Measurements from ENCODE around the gene TLE6. TPM values are rescaled to one million over a fixed set of nuclear protein-coding genes. Genes with fewer than 3 reads are reported as not detected.

TLE6 gene
- polyA plus RNA-seq, 3 donors = not detected

- Mint-ChIP-seq H3K27ac (no peak overlapping the region), H3K4me1 (no peaks in the 10 kb centered on the region), H3K9me3 (peaks cover 0 to 3% (median 0%) of the 10 kb centered on the region in 7 donors), H3K36me3 (no peaks in the 10 kb centered on the region), H3K4me3 (no peak overlapping the region), H3K27me3 (ENCODE audit: low read depth in 3 of 3) (peaks cover 5 to 13% (median 10%) of the 10 kb centered on the region in 3 donors)
- no peaks in the 10 kb centered on the region for H3K36me3 ChIP-seq (replicated peaks in 1 of 2; ENCODE audit: control insufficient read depth in 1 of 2, insufficient read depth in 2 of 2, low read length in 2 of 2)
- intact Hi-C loops (cut with micrococcal nuclease) = no loop called here
- H2AFZ ChIP-seq (ENCODE audit: insufficient read depth, low read depth, low read length, poor library complexity, severe bottlenecking) = no peak overlapping the region
- no peaks in the 10 kb centered on the region for H3K79me2 ChIP-seq (ENCODE audit: insufficient read depth, low read length)
- 85% methylated on average over 2 of the region's 14 CpGs for WGBS (ENCODE audit: insufficient coverage)
- no peaks in the 10 kb centered on the region for H3K27me3 ChIP-seq (ENCODE audit: control insufficient read depth in 2 of 2, insufficient read depth in 2 of 2, low read length in 2 of 2)
- H4K20me1 ChIP-seq (ENCODE audit: insufficient read depth, low read length) = no peaks in the 10 kb centered on the region
- H3K4me3 ChIP-seq (replicated peaks in 1 of 3; ENCODE audit: low read depth in 2 of 3, low read length in 3 of 3) = no peak overlapping the region
- H3K27ac ChIP-seq (ENCODE audit: low read depth in 1 of 2, low read length in 2 of 2) = no peak overlapping the region
- H3K9me3 ChIP-seq (replicated peaks in 1 of 2; ENCODE audit: control insufficient read depth in 1 of 2, insufficient read depth in 1 of 2, low read length in 2 of 2) = no peaks in the 10 kb centered on the region
- no peaks in the 10 kb centered on the region for H3K4me1 ChIP-seq (ENCODE audit: control insufficient read depth in 1 of 2, insufficient read depth in 2 of 2, low read length in 2 of 2)
- DNase-seq = no peak
- H3K4me2 ChIP-seq (replicated peaks; ENCODE audit: extremely low read depth, low read length, poor library complexity, severe bottlenecking) = no peak overlapping the region
- no peak for TF ChIP-seq CTCF (IDR thresholded peaks at IDR 0.05)
- no peak overlapping the region for H3K9ac ChIP-seq (ENCODE audit: insufficient read depth, low read length, poor library complexity, severe bottlenecking)
These were observed 15.6 kb downstream of the TLE6 start for GRCh38 chr19:2992958-2993357.

- Mint-ChIP-seq H3K27ac (no peak overlapping the region), H3K4me3 (no peak overlapping the region), H3K9me3 (peaks cover 0 to 3% (median 0%) of the 10 kb centered on the region in 7 donors), H3K4me1 (no peaks in the 10 kb centered on the region), H3K27me3 (ENCODE audit: low read depth in 3 of 3) (peaks cover 5 to 12% (median 8%) of the 10 kb centered on the region in 3 donors), H3K36me3 (no peaks in the 10 kb centered on the region)
- Histone ChIP-seq H2AFZ (ENCODE audit: insufficient read depth, low read depth, low read length, poor library complexity, severe bottlenecking) (no peak overlapping the region), H3K27me3 (ENCODE audit: control insufficient read depth in 2 of 2, insufficient read depth in 2 of 2, low read length in 2 of 2) (no peaks in the 10 kb centered on the region), H3K4me1 (ENCODE audit: control insufficient read depth in 1 of 2, insufficient read depth in 2 of 2, low read length in 2 of 2) (no peaks in the 10 kb centered on the region), H3K36me3 (replicated peaks in 1 of 2; ENCODE audit: control insufficient read depth in 1 of 2, insufficient read depth in 2 of 2, low read length in 2 of 2) (no peaks in the 10 kb centered on the region), H3K4me2 (replicated peaks; ENCODE audit: extremely low read depth, low read length, poor library complexity, severe bottlenecking) (no peak overlapping the region), H3K4me3 (replicated peaks in 1 of 3; ENCODE audit: low read depth in 2 of 3, low read length in 3 of 3) (no peak overlapping the region), H3K9ac (ENCODE audit: insufficient read depth, low read length, poor library complexity, severe bottlenecking) (no peak overlapping the region), H3K79me2 (ENCODE audit: insufficient read depth, low read length) (no peaks in the 10 kb centered on the region), H3K9me3 (replicated peaks in 1 of 2; ENCODE audit: control insufficient read depth in 1 of 2, insufficient read depth in 1 of 2, low read length in 2 of 2) (no peaks in the 10 kb centered on the region), H4K20me1 (ENCODE audit: insufficient read depth, low read length) (no peaks in the 10 kb centered on the region), H3K27ac (ENCODE audit: low read depth in 1 of 2, low read length in 2 of 2) (no peak overlapping the region)
- TF ChIP-seq CTCF (IDR thresholded peaks at IDR 0.05) = no peak
- 87% methylated on average over 6 of the region's 9 CpGs for WGBS (ENCODE audit: insufficient coverage)
- intact Hi-C loops (cut with micrococcal nuclease) = no loop called here
- DNase-seq = no peak
These were observed 16.2 kb downstream of the TLE6 start for GRCh38 chr19:2993579-2993978.
